GM21717 (cell line): ENCODE results near the gene PCLAF.
"Not testable (repeated sequence)": the region's sequence is repeated elsewhere in the genome, so short reads cannot be mapped to it uniquely, and the experiment has no call there.

Experiments
- ATAC-seq: cut with Tn5 transposase; IDR thresholded peaks from one replicate; pipeline ENCODE4 v1.9.1; 2021; ENCODE audit warnings: mild to moderate bottlenecking, moderate library complexity; ENCODE audit not compliant: unreplicated experiment

PCLAF gene

GRCh38 chr15:64326458-64326857, 54.8 kb downstream of the PCLAF start:
- not testable (repeated sequence) for ATAC-seq

- ATAC-seq = no peak
These were observed 56.9 kb downstream of the PCLAF start for GRCh38 chr15:64324165-64324877.

- ATAC-seq = no peak
These were observed 66.0 kb downstream of the PCLAF start for GRCh38 chr15:64315216-64315615.

- no peak for ATAC-seq
These were observed 66.8 kb downstream of the PCLAF start for GRCh38 chr15:64314456-64314855.
